Stomach (tissue), 9 donors: Measurements from ENCODE around the gene MGAT4D. TPM values are rescaled to one million over a fixed set of nuclear protein-coding genes. Genes with fewer than 3 reads are reported as not detected.
"Not testable (repeated sequence)": the region's sequence is repeated elsewhere in the genome, so short reads cannot be mapped to it uniquely, and the experiment has no call there.

Experiments
- DNase-seq, 2 donors: peaks; one replicate each; pipeline versions ENCODE4 v3.0.0 to v3.0.0-alpha.2; 2013 to 2019
- H3K27ac ChIP-seq, 5 donors: fragments of 200-600 bp in 4 of 5; sonication (generic) in 4 of 5; one replicate each; pipeline ENCODE4 v1.5.1; 2013 to 2019; ENCODE audit warnings: mild to moderate bottlenecking in 1 of 5, moderate library complexity in 1 of 5
- H3K27me3 ChIP-seq, 3 donors: fragments of 200-600 bp; sonication (generic); one replicate each; pipeline ENCODE4 v1.5.1; 2017 to 2019; ENCODE audit warnings: mixed run types in 1 of 3
- H3K36me3 ChIP-seq, 4 donors: fragments of 200-600 bp; sonication (generic); 1 replicate in 3 of 4; 2 replicates in 1 of 4; pipeline ENCODE4 v1.5.1; 2016 to 2019
- H3K4me1 ChIP-seq, 4 donors: fragments of 200-600 bp; sonication (generic); one replicate each; pipeline ENCODE4 v1.5.1; 2016 to 2019
- H3K4me3 ChIP-seq, 4 donors: fragments of 200-600 bp; sonication (generic) in 3 of 4; one replicate each; pipeline ENCODE4 v1.5.1; 2016 to 2019; ENCODE audit warnings: mild to moderate bottlenecking in 1 of 4
- H3K9me3 ChIP-seq, 4 donors: fragments of 200-600 bp; sonication (generic); one replicate each; pipeline ENCODE4 v1.5.1; 2016 to 2019
- CTCF ChIP-seq, 7 experiments: fragments of 450-650 bp in 4 of 7; fragments of 200-600 bp in 3 of 7; sonication (generic) in 3 of 7; IDR thresholded peaks; one replicate each; pipeline ENCODE4 v1.5.1; 2016 to 2019; ENCODE audit warnings: antibody characterized with exemption in 7 of 7, control low read depth in 2 of 7, mild to moderate bottlenecking in 1 of 7
- EP300 ChIP-seq: sonication (generic); formaldehyde crosslinking; IDR thresholded peaks from one replicate; pipeline ENCODE4 v1.6.1; 2017; ENCODE audit warnings: antibody characterized with exemption
- POLR2A ChIP-seq, 4 donors: fragments of 450-650 bp; IDR thresholded peaks; one replicate each; pipeline ENCODE4 v1.6.1; 2016; ENCODE audit warnings: antibody characterized with exemption in 4 of 4, control low read depth in 2 of 4, mild to moderate bottlenecking in 1 of 4, moderate library complexity in 1 of 4
- POLR2AphosphoS5 ChIP-seq, 3 donors: sonication (generic); formaldehyde crosslinking; IDR thresholded peaks; one replicate each; pipeline ENCODE4 v1.6.1; 2016; ENCODE audit warnings: antibody characterized with exemption in 3 of 3
- WGBS, 5 donors: extraction: QIAGEN DNeasy Blood & Tissue Kit in 3 of 5; methylation state at CpG; one replicate each; pipeline versions ENCODE4 v1.1.5 to v1.1.7; 2013 to 2018; 5-methylcytosine and 5-hydroxymethylcytosine counted together
- intact Hi-C: fragments of 100-400 bp; cut with DNase I; formaldehyde crosslinking; loops from one replicate; pipeline ENCODE4 v1.15.1; 2023; ENCODE audit warnings: low total_unique reads
- polyA plus RNA-seq, 3 donors: library from polyadenylated mRNA; stranded (reverse); fragments of 200-250 nt; gene quantifications; one replicate each; pipeline ENCODE4 v1.2.3, GENCODE V29; 2013
- total RNA-seq, 5 donors: library from RNA; depleted of rRNA; stranded (reverse); fragments of >200 nt; gene quantifications; one replicate each; pipeline versions ENCODE4 v1.1.0 to v1.2.3, GENCODE V29; 2014 to 2016
- donor health status: healthy with polysubstance abuse.
- donor health status: Bipolar disorder and iron deficiency.
- donor health status: healthy.

Gene MGAT4D
- total and polyA plus RNA-seq, 8 donors, result not detected

- Histone ChIP-seq H3K27ac (no peak overlapping the region), H3K36me3 (no peaks in the 10 kb centered on the region), H3K4me1 (peaks cover 0 to 4% (median 0%) of the 10 kb centered on the region in 4 donors), H3K9me3 (no peaks in the 10 kb centered on the region), H3K4me3 (no peak overlapping the region), H3K27me3 (no peaks in the 10 kb centered on the region)
- TF ChIP-seq POLR2A (IDR thresholded peaks at IDR 0.05), result no peak
- no peak for TF ChIP-seq CTCF (IDR thresholded peaks at IDR 0.05)
- no peak for TF ChIP-seq EP300
- no peak for TF ChIP-seq POLR2AphosphoS5 (IDR thresholded peaks at IDR 0.05)
- intact Hi-C loops, result no loop called here
- peak in 1 of 2 donors; percentile 28 for DNase-seq
- WGBS, 5 donors, result 13 to 23% (median 20%) methylated on average over 2 of the region's 2 CpGs
These were observed 49.3 kb downstream of the MGAT4D start for GRCh38 chr4:140448830-140449229.

GRCh38 chr4:140448162-140448561 is 49.9 kb downstream of the MGAT4D start:
- DNase-seq, result no peak
- Histone ChIP-seq H3K27me3 (no peaks in the 10 kb centered on the region), H3K4me1 (peaks cover 0 to 4% (median 0%) of the 10 kb centered on the region in 4 donors), H3K9me3 (no peaks in the 10 kb centered on the region), H3K4me3 (no peak overlapping the region), H3K36me3 (no peaks in the 10 kb centered on the region), H3K27ac (no peak overlapping the region)
- intact Hi-C loops, result no loop called here
- TF ChIP-seq POLR2A (IDR thresholded peaks at IDR 0.05) (no peak), CTCF (IDR thresholded peaks at IDR 0.05) (no peak), EP300 (no peak), POLR2AphosphoS5 (IDR thresholded peaks at IDR 0.05) (no peak)
- WGBS, 5 donors, result 35 to 50% (median 38%) methylated on average over 3 of the region's 3 CpGs

DNA sequence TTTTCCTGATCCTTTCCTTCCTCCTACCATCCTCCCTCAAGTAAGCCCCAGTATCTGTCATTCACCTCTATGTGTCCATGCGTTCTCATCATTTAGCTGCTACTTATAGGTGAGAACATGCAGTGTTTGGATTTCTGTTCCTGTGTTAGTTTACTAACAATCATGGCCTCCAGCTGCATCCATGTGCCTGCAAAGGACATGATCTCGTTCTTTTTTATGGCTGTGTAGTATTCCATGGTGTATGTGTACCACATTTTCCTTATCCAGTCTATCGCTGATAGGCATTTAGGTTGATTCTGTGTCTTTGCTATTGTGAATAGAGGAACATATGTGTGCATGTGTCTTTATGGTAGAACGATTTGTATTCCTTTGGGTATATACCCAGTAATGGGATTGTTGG is 53.7 kb downstream of the MGAT4D start:
- H3K27me3 ChIP-seq, H3K4me3 ChIP-seq, intact Hi-C loops, H3K4me1 ChIP-seq, H3K9me3 ChIP-seq, H3K27ac ChIP-seq, H3K36me3 ChIP-seq, DNase-seq: not testable (repeated sequence)
- WGBS, 5 donors, result 83 to 94% (median 93%) methylated on average over 4 of the region's 4 CpGs

- intact Hi-C loops, result no loop called here
These were observed 58.4 kb downstream of the MGAT4D start for GRCh38 chr4:140439644-140440142.

More at GRCh38 chr4:140439644-140440142, 58.4 kb downstream of the MGAT4D start:
- H3K4me3 ChIP-seq, result no peak overlapping the region
- no peaks in the 10 kb centered on the region for H3K4me1 ChIP-seq
- H3K27me3 ChIP-seq, result no peaks in the 10 kb centered on the region
- TF ChIP-seq CTCF (IDR thresholded peaks at IDR 0.05) (no peak), POLR2AphosphoS5 (IDR thresholded peaks at IDR 0.05) (no peak), POLR2A (IDR thresholded peaks at IDR 0.05) (no peak), EP300 (no peak)
- H3K36me3 ChIP-seq, result no peaks in the 10 kb centered on the region
- H3K27ac ChIP-seq, result no peak overlapping the region
- no peak for DNase-seq
- no peaks in the 10 kb centered on the region for H3K9me3 ChIP-seq
